GM10266 (cell line): ENCODE results near the gene SMPDL3A.

ENCODE experiments used
- DNase-seq: peaks from one replicate; pipeline ENCODE4 v3.0.0; 2012; ENCODE audit errors: extremely low spot score
- CTCF ChIP-seq: IDR thresholded peaks from 2 replicates; pipeline ENCODE4 v1.5.1; 2012; ENCODE audit warnings: mild to moderate bottlenecking, low read depth; ENCODE audit not compliant: control insufficient read depth, insufficient read depth; ENCODE audit errors: missing control alignments

SMPDL3A gene

GRCh38 chr6:122817766-122818165, 28.7 kb downstream of the SMPDL3A start:
- TF ChIP-seq CTCF = no peak
- no peak for DNase-seq

GRCh38 chr6:122818866-122819265, 29.8 kb downstream of the SMPDL3A start:
- no peak for TF ChIP-seq CTCF
- no peak for DNase-seq

- no peak for TF ChIP-seq CTCF
- no peak for DNase-seq
Measured at GRCh38 chr6:122821095-122821494, 32.0 kb downstream of the SMPDL3A start.

- no peak for TF ChIP-seq CTCF
- DNase-seq = no peak
Measured at GRCh38 chr6:122825163-122825562, 36.1 kb downstream of the SMPDL3A start.

- TF ChIP-seq CTCF = no peak
- no peak for DNase-seq
Measured at GRCh38 chr6:122829456-122829855, 40.4 kb downstream of the SMPDL3A start.

GRCh38 chr6:122831511-122831910, 42.5 kb downstream of the SMPDL3A start:
- DNase-seq = no peak
- no peak for TF ChIP-seq CTCF

- DNase-seq = no peak
- no peak for TF ChIP-seq CTCF
Measured at GRCh38 chr6:122832459-122832858, 43.4 kb downstream of the SMPDL3A start.

GRCh38 chr6:122833021-122833491, 44.0 kb downstream of the SMPDL3A start:
- DNase-seq = no peak
- no peak for TF ChIP-seq CTCF
